IPS DF 6.9 (cell line): ENCODE data around the gene PPT2.
A peak's percentile ranks its signal among the peaks of the same experiment; 100 is the strongest.

Source experiments
- DNase-seq: peaks from one replicate; pipeline ENCODE4 v3.0.0-alpha.2; 2013; ENCODE audit warnings: low read depth, low spot score
- H3K27ac ChIP-seq: one replicate; pipeline ENCODE4 v1.5.1; 2013; ENCODE audit warnings: low read length, control low read depth
- H3K27me3 ChIP-seq: 2 replicates; pipeline ENCODE4 v1.6.1; 2013; ENCODE audit warnings: mild to moderate bottlenecking, low read length; ENCODE audit not compliant: control insufficient read depth, insufficient read depth
- H3K36me3 ChIP-seq: 2 replicates; pipeline ENCODE4 v1.6.1; 2013; ENCODE audit warnings: low read length; ENCODE audit not compliant: control insufficient read depth, insufficient read depth
- H3K4me1 ChIP-seq: 2 replicates; pipeline ENCODE4 v1.6.1; 2013; ENCODE audit warnings: low read length; ENCODE audit not compliant: control insufficient read depth, insufficient read depth
- H3K4me3 ChIP-seq: 2 replicates; pipeline ENCODE4 v1.5.1; 2013; ENCODE audit warnings: mild to moderate bottlenecking, low read length
- H3K9me3 ChIP-seq: 2 replicates; pipeline ENCODE4 v1.6.1; 2013; ENCODE audit warnings: low read length, inconsistent platforms; ENCODE audit not compliant: control insufficient read depth, insufficient read depth
- WGBS: extraction: QIAGEN DNeasy Blood & Tissue Kit; methylation state at CpG from one replicate; pipeline ENCODE4 v1.1.7; 2013; ENCODE audit warnings: mixed read lengths, missing lambda C conversion rate; ENCODE audit not compliant: insufficient read length, insufficient coverage; 5-methylcytosine and 5-hydroxymethylcytosine counted together

Gene PPT2

GRCh38 chr6:32168350-32168749 lies 14.4 kb downstream of the PPT2 start:
- H3K4me3 ChIP-seq: no peak overlapping the region
- no peaks in the 10 kb centered on the region for H3K9me3 ChIP-seq
- no peak for DNase-seq
- no CpG with 5 or more reads among the region's 2 CpGs for WGBS
- H3K4me1 ChIP-seq: peaks cover 4% of the 10 kb centered on the region
- peaks cover 22% of the 10 kb centered on the region; the same call in 1 of the 2 replicates for H3K36me3 ChIP-seq
- H3K27me3 ChIP-seq: no peaks in the 10 kb centered on the region
- no peak overlapping the region for H3K27ac ChIP-seq

GRCh38 chr6:32168807-32169591 lies 15.1 kb downstream of the PPT2 start:
- no peak overlapping the region for H3K4me3 ChIP-seq
- WGBS: no CpG with 5 or more reads among the region's 11 CpGs
- peaks cover 22% of the 10 kb centered on the region; the same call in 1 of the 2 replicates for H3K36me3 ChIP-seq
- H3K9me3 ChIP-seq: no peaks in the 10 kb centered on the region
- no peak overlapping the region for H3K27ac ChIP-seq
- peaks cover 4% of the 10 kb centered on the region for H3K4me1 ChIP-seq
- DNase-seq: no peak
- H3K27me3 ChIP-seq: no peaks in the 10 kb centered on the region

- H3K27ac ChIP-seq: no peak overlapping the region
- H3K36me3 ChIP-seq: peaks cover 22% of the 10 kb centered on the region; the same call in 1 of the 2 replicates
- H3K4me3 ChIP-seq: no peak overlapping the region
- no peaks in the 10 kb centered on the region for H3K9me3 ChIP-seq
- no CpG with 5 or more reads among the region's 11 CpGs for WGBS
- DNase-seq: no peak
- no peaks in the 10 kb centered on the region for H3K27me3 ChIP-seq
- peaks cover 4% of the 10 kb centered on the region for H3K4me1 ChIP-seq
Measured at GRCh38 chr6:32170294-32170693, 16.4 kb downstream of the PPT2 start.

- Histone ChIP-seq H3K4me1 (peaks cover 4% of the 10 kb centered on the region), H3K27ac (no peak overlapping the region), H3K36me3 (peaks cover 22% of the 10 kb centered on the region; the same call in 1 of the 2 replicates), H3K9me3 (no peaks in the 10 kb centered on the region), H3K4me3 (no peak overlapping the region), H3K27me3 (no peaks in the 10 kb centered on the region)
- no peak for DNase-seq
- no CpG with 5 or more reads among the region's 6 CpGs for WGBS
Measured at GRCh38 chr6:32171234-32171633, 17.3 kb downstream of the PPT2 start.

- H3K9me3 ChIP-seq: no peaks in the 10 kb centered on the region
- H3K27me3 ChIP-seq: no peaks in the 10 kb centered on the region
- no peak overlapping the region for H3K4me3 ChIP-seq
- peaks cover 18% of the 10 kb centered on the region; the same call in 1 of the 2 replicates for H3K36me3 ChIP-seq
- no CpG with 5 or more reads among the region's 4 CpGs for WGBS
- no peak for DNase-seq
- H3K4me1 ChIP-seq: peaks cover 2% of the 10 kb centered on the region; the same call in 1 of the 2 replicates
- H3K27ac ChIP-seq: no peak overlapping the region
Measured at GRCh38 chr6:32173051-32173727, 19.2 kb downstream of the PPT2 start.

- Histone ChIP-seq H3K27me3 (no peaks in the 10 kb centered on the region), H3K4me3 (no peak overlapping the region), H3K9me3 (no peaks in the 10 kb centered on the region), H3K36me3 (peaks cover 16% of the 10 kb centered on the region; the same call in 1 of the 2 replicates), H3K4me1 (peaks cover 2% of the 10 kb centered on the region; the same call in 1 of the 2 replicates), H3K27ac (no peak overlapping the region)
- WGBS: no CpG with 5 or more reads among the region's 1 CpG
- no peak for DNase-seq
Measured at GRCh38 chr6:32174416-32174815, 20.5 kb downstream of the PPT2 start.

- peaks cover 2% of the 10 kb centered on the region; the same call in 1 of the 2 replicates for H3K4me1 ChIP-seq
- no peak overlapping the region for H3K27ac ChIP-seq
- DNase-seq: no peak
- H3K36me3 ChIP-seq: peaks cover 8% of the 10 kb centered on the region; the same call in 1 of the 2 replicates
- no peaks in the 10 kb centered on the region for H3K9me3 ChIP-seq
- H3K4me3 ChIP-seq: peak overlapping the region; percentile 98; the same call in 1 of the 2 replicates
- no peaks in the 10 kb centered on the region for H3K27me3 ChIP-seq
- no CpG with 5 or more reads among the region's 2 CpGs for WGBS
Measured at GRCh38 chr6:32175322-32175710, 21.4 kb downstream of the PPT2 start.

GRCh38 chr6:32175711-32176475 lies 22.0 kb downstream of the PPT2 start, which contains the start of gene AGPAT1:
Gene AGPAT1, minus strand, starts transcription at chr6:32176084. Its CDS starts 4,588 bp downstream, at chr6:32171496.
- no peaks in the 10 kb centered on the region for H3K27me3 ChIP-seq
- peak within 1 kb of the TSS; percentile 98 for H3K4me3 ChIP-seq
- DNase-seq: no peak
- peak within 1 kb of the TSS; percentile 49 for H3K27ac ChIP-seq
- H3K36me3 ChIP-seq: peaks cover 5% of the 10 kb centered on the region; the same call in 1 of the 2 replicates
- no CpG with 5 or more reads among the region's 27 CpGs for WGBS
- H3K4me1 ChIP-seq: peaks cover 2% of the 10 kb centered on the region; the same call in 1 of the 2 replicates
- H3K9me3 ChIP-seq: no peaks in the 10 kb centered on the region

- no peaks in the 10 kb centered on the region for H3K27me3 ChIP-seq
- H3K4me3 ChIP-seq: peak overlapping the region; percentile 98; the same call in 1 of the 2 replicates
- H3K36me3 ChIP-seq: peaks cover 6% of the 10 kb centered on the region; the same call in 1 of the 2 replicates
- no peaks in the 10 kb centered on the region for H3K9me3 ChIP-seq
- WGBS: 100% methylated on average over 1 of the region's 5 CpGs
- H3K4me1 ChIP-seq: peaks cover 2% of the 10 kb centered on the region; the same call in 1 of the 2 replicates
- DNase-seq: no peak
- H3K27ac ChIP-seq: peak overlapping the region; percentile 49
Measured at GRCh38 chr6:32176476-32177182, 22.7 kb downstream of the PPT2 start.
